Neural cell (in vitro differentiated cells): ENCODE measurements around the gene BCAS4. TPM values are rescaled to one million over a fixed set of nuclear protein-coding genes. Genes with fewer than 3 reads are reported as not detected.
"Not testable (repeated sequence)": the region's sequence is repeated elsewhere in the genome, so short reads cannot be mapped to it uniquely, and the experiment has no call there.

Source experiments
- H2AFZ ChIP-seq: fragments of 200-600, 300-800 bp; sonication (generic), shearing (Covaris generic); 2 replicates; pipeline ENCODE4 v1.6.0; 2014; ENCODE audit warnings: low read depth, mild to moderate bottlenecking, antibody characterized with exemption, low read length, moderate library complexity
- H3F3A ChIP-seq: fragments of 200-600 bp; shearing (Covaris generic); 2 replicates; pipeline ENCODE4 v1.6.1; 2016; ENCODE audit warnings: mild to moderate bottlenecking, moderate library complexity, mixed read lengths, antibody characterized with exemption, low read length; ENCODE audit not compliant: insufficient read depth, poor library complexity, severe bottlenecking
- H3K27ac ChIP-seq: fragments of 200-600, 300-800 bp; sonication (generic), shearing (Covaris generic); 2 replicates; pipeline ENCODE4 v1.5.1; 2014; ENCODE audit warnings: mild to moderate bottlenecking, low read length, moderate library complexity
- H3K27me3 ChIP-seq: fragments of 300-800, 200-600 bp; sonication (generic), shearing (Covaris generic); 2 replicates; pipeline ENCODE4 v1.6.0; 2014; ENCODE audit warnings: mild to moderate bottlenecking, low read depth, low read length, moderate library complexity; ENCODE audit not compliant: insufficient read depth
- H3K36me3 ChIP-seq: fragments of 300-800, 200-600 bp; sonication (generic), shearing (Covaris generic); 2 replicates; pipeline ENCODE4 v1.5.1; 2014; ENCODE audit warnings: mild to moderate bottlenecking, antibody characterized with exemption, low read length, moderate library complexity; ENCODE audit not compliant: insufficient read depth
- H3K4me2 ChIP-seq: fragments of 300-800, 200-600 bp; sonication (generic), shearing (Covaris generic); 2 replicates; pipeline ENCODE4 v1.6.0; 2014; ENCODE audit warnings: mild to moderate bottlenecking, low read length
- H3K4me3 ChIP-seq: fragments of 300-800, 200-600 bp; sonication (generic), shearing (Covaris generic); 2 replicates; pipeline ENCODE4 v1.5.1; 2014; ENCODE audit warnings: mild to moderate bottlenecking, low read length, moderate library complexity
- H3K79me2 ChIP-seq: fragments of 200-600 bp; shearing (Covaris generic); replicated peaks from 2 replicates; pipeline ENCODE4 v1.6.0; 2014; ENCODE audit warnings: mild to moderate bottlenecking, low read length, moderate library complexity; ENCODE audit not compliant: insufficient read depth
- H3K9ac ChIP-seq: fragments of 300-800, 200-600 bp; sonication (generic), shearing (Covaris generic); 2 replicates; pipeline ENCODE4 v1.6.1; 2016; ENCODE audit warnings: mild to moderate bottlenecking, low read length, mixed read lengths
- H3K9me2 ChIP-seq: fragments of 200-600 bp; shearing (Covaris generic); 2 replicates; pipeline ENCODE4 v1.6.1; 2016; ENCODE audit warnings: mild to moderate bottlenecking, low read length, mixed read lengths; ENCODE audit not compliant: insufficient read depth
- H3K9me3 ChIP-seq: fragments of 200-600, 300-800 bp; sonication (generic), shearing (Covaris generic); 2 replicates; pipeline ENCODE4 v1.6.1; 2016; ENCODE audit warnings: mild to moderate bottlenecking, mixed run types, low read length, moderate library complexity, mixed read lengths
- H4K20me1 ChIP-seq: fragments of 200-600 bp; shearing (Covaris generic); 2 replicates; pipeline ENCODE4 v1.6.1; 2016; ENCODE audit warnings: mild to moderate bottlenecking, mixed run types; ENCODE audit not compliant: insufficient read depth
- CTCF ChIP-seq: fragments of 450-650 bp; IDR thresholded peaks from 2 replicates; pipeline ENCODE4 v1.5.1; 2014; ENCODE audit warnings: antibody characterized with exemption, mild to moderate bottlenecking, moderate library complexity; ENCODE audit not compliant: poor library complexity, severe bottlenecking
- EP300 ChIP-seq: fragments of 450-650 bp; conservative IDR thresholded peaks from 2 replicates; pipeline ENCODE4 v1.6.1; 2014; ENCODE audit warnings: antibody characterized with exemption, mild to moderate bottlenecking, moderate library complexity; ENCODE audit not compliant: poor library complexity, severe bottlenecking
- EZH2 ChIP-seq: fragments of 200-600, 300-800 bp; shearing (Covaris generic), sonication (generic); IDR thresholded peaks from 2 replicates; pipeline ENCODE4 v1.6.1; 2014; ENCODE audit warnings: antibody characterized with exemption, low read length, borderline replicate concordance, mild to moderate bottlenecking; ENCODE audit not compliant: insufficient read depth, poor library complexity, severe bottlenecking
- MXI1 ChIP-seq: fragments of 450-650 bp; conservative IDR thresholded peaks from 2 replicates; pipeline ENCODE4 v1.6.1; 2014; ENCODE audit warnings: antibody characterized with exemption, mild to moderate bottlenecking; ENCODE audit not compliant: poor library complexity, severe bottlenecking
- POLR2AphosphoS5 ChIP-seq: IDR thresholded peaks from 2 replicates; pipeline ENCODE4 v1.6.1; 2012
- RAD21 ChIP-seq: fragments of 450-650 bp; conservative IDR thresholded peaks from 2 replicates; pipeline ENCODE4 v1.6.1; 2014; ENCODE audit warnings: antibody characterized with exemption, mild to moderate bottlenecking, moderate library complexity
- REST ChIP-seq: IDR thresholded peaks from 2 replicates; pipeline ENCODE4 v1.6.1; 2012; ENCODE audit warnings: borderline replicate concordance
- TAF1 ChIP-seq: IDR thresholded peaks from 2 replicates; pipeline ENCODE4 v1.6.1; 2012; ENCODE audit warnings: low read depth
- polyA plus RNA-seq: library from polyadenylated mRNA; depleted of rRNA; stranded (reverse); fragments of >200 nt; gene quantifications from 2 replicates; pipeline ENCODE4 v1.2.3, GENCODE V29; 2014

BCAS4 gene
- polyA plus RNA-seq, 1 donor from 2014 or later: 24.6 TPM

GRCh38 chr20:50799176-50799889 is 4.5 kb downstream of the BCAS4 start (continued):
- TF ChIP-seq EP300: no peak
- TF ChIP-seq POLR2AphosphoS5: no peak
- no peak for TF ChIP-seq TAF1
- no peak for TF ChIP-seq EZH2

GRCh38 chr20:50799890-50800550 is 5.2 kb downstream of the BCAS4 start:
- no peak for TF ChIP-seq MXI1
- no peak for TF ChIP-seq CTCF
- no peak for TF ChIP-seq RAD21
- no peak for TF ChIP-seq REST
- TF ChIP-seq EZH2: no peak
- H3K79me2 ChIP-seq: no peaks in the 10 kb centered on the region
- H3K36me3 ChIP-seq: no peaks in the 10 kb centered on the region
- H4K20me1 ChIP-seq: no peaks in the 10 kb centered on the region
- H3K4me3 ChIP-seq: no peak overlapping the region
- H3K9me2 ChIP-seq: no peaks in the 10 kb centered on the region
- no peak overlapping the region for H3K4me2 ChIP-seq
- H3K27ac ChIP-seq: no peak overlapping the region
- H3K9me3 ChIP-seq: no peaks in the 10 kb centered on the region
- H3F3A ChIP-seq: no peaks in the 10 kb centered on the region
- no peaks in the 10 kb centered on the region for H3K27me3 ChIP-seq
- no peak overlapping the region for H3K9ac ChIP-seq
- H2AFZ ChIP-seq: no peak overlapping the region

- H3K79me2 ChIP-seq: not testable (repeated sequence)
These were observed 6.3 kb downstream of the BCAS4 start for GRCh38 chr20:50800986-50801746.

More at GRCh38 chr20:50800986-50801746, 6.3 kb downstream of the BCAS4 start:
- not testable (repeated sequence) for H3K27ac ChIP-seq, H3K9me3 ChIP-seq, H3K36me3 ChIP-seq, H4K20me1 ChIP-seq, H3K9me2 ChIP-seq, H2AFZ ChIP-seq, H3K4me2 ChIP-seq, H3K4me3 ChIP-seq, H3K27me3 ChIP-seq, H3F3A ChIP-seq, H3K9ac ChIP-seq
